HUES6 (cell line): ENCODE results near the gene SLC37A2.

Experiments
- H3K27ac ChIP-seq: 2 replicates; pipeline ENCODE4 v1.7.0; 2013; ENCODE audit warnings: low read depth, mild to moderate bottlenecking, low read length, inconsistent platforms
- H3K27me3 ChIP-seq: 2 replicates; pipeline ENCODE4 v1.6.1; 2013; ENCODE audit warnings: low read length; ENCODE audit not compliant: control insufficient read depth, insufficient read depth
- H3K36me3 ChIP-seq: 2 replicates; pipeline ENCODE4 v1.6.1; 2013; ENCODE audit warnings: low read length; ENCODE audit not compliant: control insufficient read depth, insufficient read depth
- H3K4me1 ChIP-seq: 2 replicates; pipeline ENCODE4 v1.6.1; 2013; ENCODE audit warnings: low read length; ENCODE audit not compliant: control insufficient read depth, insufficient read depth
- H3K4me3 ChIP-seq: 2 replicates; pipeline ENCODE4 v1.5.1; 2013; ENCODE audit warnings: low read depth, low read length
- H3K9ac ChIP-seq: one replicate; pipeline ENCODE4 v1.6.1; 2013; ENCODE audit warnings: mild to moderate bottlenecking, low read length
- H3K9me3 ChIP-seq: 2 replicates; pipeline ENCODE4 v1.6.1; 2013; ENCODE audit warnings: low read depth, low read length; ENCODE audit not compliant: control insufficient read depth, insufficient read depth

Gene SLC37A2

GRCh38 chr11:125132596-125132995, 69.5 kb downstream of the SLC37A2 start:
- Histone ChIP-seq H3K9ac (no peak overlapping the region), H3K9me3 (no peaks in the 10 kb centered on the region), H3K4me1 (peaks cover 3% of the 10 kb centered on the region; the same call in 1 of the 2 replicates), H3K27me3 (peaks cover 34% of the 10 kb centered on the region), H3K27ac (no peak overlapping the region), H3K4me3 (no peak overlapping the region), H3K36me3 (no peaks in the 10 kb centered on the region)

GRCh38 chr11:125136001-125136400, 72.9 kb downstream of the SLC37A2 start:
- Histone ChIP-seq H3K36me3 (no peaks in the 10 kb centered on the region), H3K4me1 (peaks cover 23% of the 10 kb centered on the region), H3K27ac (no peak overlapping the region), H3K27me3 (peaks cover 45% of the 10 kb centered on the region), H3K9me3 (no peaks in the 10 kb centered on the region), H3K9ac (no peak overlapping the region), H3K4me3 (no peak overlapping the region)

GRCh38 chr11:125138966-125139365, 75.9 kb downstream of the SLC37A2 start:
- peaks cover 66% of the 10 kb centered on the region for H3K27me3 ChIP-seq

GRCh38 chr11:125139778-125140177, 76.7 kb downstream of the SLC37A2 start:
- no peaks in the 10 kb centered on the region for H3K9me3 ChIP-seq
- H3K27me3 ChIP-seq = peaks cover 68% of the 10 kb centered on the region
- H3K4me1 ChIP-seq = peaks cover 37% of the 10 kb centered on the region
- H3K4me3 ChIP-seq = no peak overlapping the region
- no peak overlapping the region for H3K27ac ChIP-seq
- H3K36me3 ChIP-seq = no peaks in the 10 kb centered on the region
- H3K9ac ChIP-seq = no peak overlapping the region

More at GRCh38 chr11:125138966-125139365, 75.9 kb downstream of the SLC37A2 start:
- Histone ChIP-seq H3K27ac (no peak overlapping the region), H3K4me3 (no peak overlapping the region), H3K9ac (no peak overlapping the region), H3K36me3 (no peaks in the 10 kb centered on the region), H3K4me1 (peaks cover 37% of the 10 kb centered on the region), H3K9me3 (no peaks in the 10 kb centered on the region)
